GM19467 (cell line): Measurements from ENCODE around the gene SLC46A3.
"Not testable (repeated sequence)": the region's sequence is repeated elsewhere in the genome, so short reads cannot be mapped to it uniquely, and the experiment has no call there.

Source experiments
- ATAC-seq: cut with Tn5 transposase; IDR thresholded peaks from one replicate; pipeline ENCODE4 v1.9.1; 2021; ENCODE audit warnings: mild to moderate bottlenecking, moderate library complexity; ENCODE audit not compliant: unreplicated experiment

SLC46A3 gene

GRCh38 chr13:28734906-28735305, 16.1 kb upstream of the SLC46A3 start:
- no peak for ATAC-seq

DNA sequence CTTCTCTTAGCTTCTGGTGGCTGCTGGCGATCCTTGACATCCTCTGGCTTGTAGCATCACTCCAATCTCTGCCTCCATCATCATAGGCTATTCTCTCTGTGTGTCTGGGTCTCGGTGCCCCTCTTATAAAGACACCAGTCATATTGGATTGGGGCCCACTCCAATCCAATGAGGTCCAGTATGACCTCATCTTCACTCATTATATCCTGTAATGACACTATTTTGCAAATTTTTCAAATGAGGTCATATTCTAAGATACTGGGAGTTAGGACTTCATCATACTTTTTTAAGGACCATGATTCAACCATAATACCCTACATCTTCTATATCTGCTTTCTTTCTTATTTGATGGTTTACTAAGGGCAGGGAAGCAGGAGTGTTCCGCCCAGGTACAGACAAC, 12.0 kb upstream of the SLC46A3 start:
- ATAC-seq, result no peak

DNA sequence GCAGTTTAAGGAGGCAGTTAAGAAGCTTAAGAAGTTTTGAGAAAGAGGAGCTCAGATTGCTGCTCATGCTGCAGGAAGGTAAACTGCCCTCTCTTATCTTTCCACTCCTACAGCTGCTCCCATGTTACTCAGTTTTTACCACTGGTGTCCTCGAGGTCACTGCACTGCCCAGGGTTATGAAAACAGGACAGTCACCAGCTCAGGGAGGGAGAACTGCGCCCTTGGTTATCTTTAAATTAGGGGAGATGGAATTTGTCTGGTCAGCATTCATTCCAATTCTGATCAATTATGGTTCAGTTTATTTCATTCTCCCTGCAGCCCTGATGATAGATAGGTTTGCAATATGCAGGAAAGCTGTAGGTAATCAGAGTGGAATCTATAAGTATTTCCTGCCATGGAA, 10.8 kb upstream of the SLC46A3 start:
- no peak for ATAC-seq

DNA sequence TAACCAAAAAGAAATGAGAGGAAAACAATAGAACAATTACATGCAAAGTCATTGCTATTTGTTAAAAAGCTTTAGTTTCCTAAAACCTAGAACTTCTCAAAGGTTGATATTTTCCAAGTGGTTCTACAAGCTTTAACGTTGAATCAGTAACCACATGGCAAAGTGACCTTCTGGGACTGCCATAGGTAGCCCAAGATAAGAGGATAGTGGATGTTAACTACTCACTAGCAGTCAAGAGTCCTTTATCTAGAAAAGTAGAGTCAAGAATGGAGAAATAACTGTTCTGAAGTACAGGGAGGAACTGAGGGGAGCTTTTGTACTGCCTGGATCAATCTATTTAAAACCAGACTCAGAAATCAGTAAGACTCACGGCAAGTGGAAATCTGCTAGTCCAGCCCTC, 9.9 kb upstream of the SLC46A3 start:
- ATAC-seq, result no peak

DNA sequence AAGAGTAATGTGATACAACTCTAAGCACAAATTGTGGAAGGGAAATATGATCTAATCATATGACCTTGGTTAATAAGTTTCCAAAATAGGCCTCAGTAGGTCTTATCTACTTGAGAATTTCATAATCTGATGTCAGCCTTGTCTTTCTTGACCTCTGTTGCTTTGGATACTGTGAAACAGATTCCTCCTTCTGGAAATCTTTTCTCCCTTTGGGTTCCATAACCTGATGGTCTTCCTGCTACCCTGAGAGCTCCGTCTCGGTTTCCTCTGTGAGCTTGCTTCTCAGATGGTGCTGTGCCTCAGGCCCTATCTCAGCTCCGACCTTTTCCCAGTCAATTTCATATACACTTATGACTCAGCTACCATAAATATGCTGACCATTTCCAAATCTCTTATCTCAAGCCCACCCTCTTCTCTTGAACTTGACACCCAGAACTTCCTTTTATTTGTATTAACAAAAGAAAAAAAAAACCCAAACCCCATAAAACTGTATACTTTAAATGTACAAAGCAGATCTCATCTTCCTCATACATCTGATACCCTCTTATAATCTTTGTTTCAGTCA, 6.4 kb upstream of the SLC46A3 start:
- no peak for ATAC-seq

GRCh38 chr13:28723806-28724205, 5.0 kb upstream of the SLC46A3 start:
- no peak for ATAC-seq

DNA sequence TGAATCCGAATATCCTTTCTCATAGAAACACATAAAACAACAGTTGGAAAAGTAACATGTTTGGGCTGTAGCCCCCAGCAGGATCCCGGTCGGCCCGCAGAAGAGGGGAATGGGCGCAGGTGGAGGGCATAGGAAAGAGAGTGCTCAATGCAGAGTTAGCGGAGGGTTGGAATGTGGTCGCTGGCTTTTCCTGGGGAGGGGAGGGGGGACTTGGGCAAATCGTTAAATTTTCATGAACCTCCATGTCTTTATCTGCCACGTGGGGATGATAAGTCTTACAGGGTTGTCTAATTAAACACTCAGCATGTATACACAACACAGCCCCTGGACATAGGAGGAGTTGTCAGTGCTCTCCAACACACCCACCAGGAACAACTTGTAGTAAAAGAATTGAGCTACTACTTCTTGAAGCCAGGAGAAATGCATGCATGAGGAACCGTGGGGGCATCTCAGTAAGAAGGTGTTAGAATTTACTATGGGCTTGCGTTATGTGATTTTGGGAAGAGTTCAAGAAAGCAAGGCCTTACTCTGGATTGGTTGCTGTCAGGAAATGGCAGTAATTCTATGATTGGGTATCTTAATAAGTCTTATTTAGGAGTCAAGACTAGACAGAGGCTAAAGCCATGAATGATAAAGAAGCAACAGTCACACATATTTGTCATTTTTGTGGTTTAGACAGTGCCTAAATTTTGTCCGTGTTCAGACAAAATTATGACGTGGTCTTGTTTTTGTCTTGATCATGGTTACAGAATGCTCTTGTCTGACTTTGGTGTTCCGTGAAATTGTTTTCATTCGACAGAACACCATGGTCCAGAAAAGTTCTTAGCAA, 671 bp upstream of the SLC46A3 start:
- ATAC-seq, result no peak

DNA sequence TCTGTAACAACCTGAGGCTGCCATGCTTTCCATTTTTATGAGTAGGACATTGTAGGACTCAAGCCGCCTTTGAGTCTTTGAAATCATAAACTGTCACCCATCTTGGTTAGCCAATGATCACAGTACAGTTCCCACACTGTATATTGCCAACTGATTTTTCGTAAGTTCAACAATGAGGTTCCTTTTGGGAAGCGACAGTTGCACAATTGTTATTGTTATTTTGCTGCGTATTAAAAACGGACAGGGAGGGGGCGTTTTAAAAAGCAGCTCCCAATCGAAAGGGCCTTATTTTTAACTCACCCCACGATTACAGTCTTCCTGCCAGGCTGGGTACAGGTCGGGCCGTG, 601 bp downstream of the SLC46A3 start:
- ATAC-seq, result no peak

DNA sequence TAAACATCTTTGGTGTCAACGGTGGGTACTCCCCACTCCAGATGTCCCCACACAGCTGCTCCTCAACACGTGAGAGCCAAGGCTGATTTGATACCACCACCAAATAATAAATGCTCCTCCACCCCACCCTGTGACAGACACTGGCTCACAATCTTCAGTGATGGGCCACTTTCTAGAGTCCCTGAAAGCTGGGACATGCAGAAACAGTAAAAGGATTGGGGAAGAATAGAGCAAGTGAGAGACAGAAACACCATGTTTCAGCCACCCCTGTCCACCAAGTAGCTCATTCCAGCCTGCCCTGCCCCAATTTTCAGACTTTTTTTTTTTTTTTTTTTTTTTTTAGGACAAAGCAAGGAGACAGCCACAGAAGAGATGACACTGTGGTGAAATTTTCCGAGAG, 1.6 kb downstream of the SLC46A3 start:
- ATAC-seq, result no peak

DNA sequence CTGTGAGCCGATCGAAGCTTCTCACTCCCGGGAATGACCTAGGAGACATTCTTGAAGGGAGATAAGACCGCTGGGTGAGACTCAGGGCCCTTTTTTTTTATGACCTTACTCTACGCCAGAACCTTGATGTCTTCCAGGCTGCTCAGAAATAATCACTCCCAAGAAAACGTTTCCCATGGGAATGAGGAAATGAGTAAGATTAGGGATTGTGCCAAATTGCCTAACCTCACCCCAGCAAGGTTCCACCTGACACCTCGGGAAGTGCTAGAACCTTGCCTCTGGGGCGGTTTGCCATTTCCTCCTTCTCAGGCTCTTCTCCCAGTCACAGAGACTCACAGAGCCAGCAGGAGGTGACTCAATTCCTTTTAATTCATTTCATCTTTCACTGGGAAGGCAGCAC, 2.3 kb downstream of the SLC46A3 start:
- ATAC-seq, result no peak

DNA sequence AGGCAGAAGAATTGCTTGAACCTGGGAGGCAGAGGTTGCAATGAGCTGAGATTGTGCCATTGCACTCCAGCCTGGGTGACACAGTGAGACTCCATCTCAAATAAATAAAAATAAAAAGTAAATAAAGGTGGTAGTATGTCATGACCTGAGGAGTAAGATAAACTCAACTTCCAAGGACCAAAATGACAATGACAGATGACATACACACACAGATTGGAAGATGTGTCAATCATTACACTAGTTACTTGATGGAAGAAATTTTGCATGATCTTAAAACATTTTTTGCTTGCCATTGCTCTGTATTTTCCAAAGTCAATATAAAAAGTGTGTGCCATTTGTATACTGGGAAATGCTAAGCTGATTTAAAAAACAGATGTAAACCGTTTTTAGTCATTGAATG, 4.1 kb downstream of the SLC46A3 start:
- no peak for ATAC-seq

GRCh38 chr13:28710161-28710560, 8.6 kb downstream of the SLC46A3 start:
- no peak for ATAC-seq

DNA sequence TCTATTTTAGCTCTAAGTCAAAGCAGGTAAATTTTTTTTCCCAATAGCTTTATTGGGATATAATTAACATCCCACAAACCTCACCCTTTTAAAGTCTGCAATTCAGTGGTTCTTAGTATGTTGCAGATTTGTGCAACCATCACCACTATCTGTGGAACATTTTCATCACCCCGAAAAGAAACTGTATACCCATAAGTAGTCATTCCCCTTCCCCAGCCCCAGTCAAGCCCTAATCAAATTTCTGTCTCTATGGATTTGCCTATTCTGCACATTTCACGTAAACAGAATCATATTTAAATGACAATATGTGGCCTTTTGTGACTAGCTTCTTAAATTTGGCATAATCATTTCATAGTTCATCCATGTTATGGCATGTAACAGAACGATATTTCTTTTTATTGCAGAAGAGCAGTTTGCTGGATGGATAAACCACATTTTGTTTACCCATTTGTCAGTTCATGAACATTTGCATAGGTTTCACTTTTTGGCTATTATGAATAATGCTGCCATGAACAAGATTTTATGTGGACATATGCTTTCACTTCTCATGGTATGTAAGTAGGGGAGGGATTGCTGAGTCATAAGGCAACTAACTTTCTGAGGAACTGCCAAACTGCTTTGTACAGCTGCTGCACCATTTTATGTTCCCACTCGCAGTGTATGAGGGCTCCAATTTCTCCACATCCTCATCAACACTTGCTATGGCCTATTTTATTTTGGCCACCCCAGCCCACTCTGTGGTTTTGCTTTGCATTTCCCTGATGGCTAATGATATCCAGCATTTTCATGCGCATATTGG, 10.9 kb downstream of the SLC46A3 start:
- peak; percentile 98 for ATAC-seq

DNA sequence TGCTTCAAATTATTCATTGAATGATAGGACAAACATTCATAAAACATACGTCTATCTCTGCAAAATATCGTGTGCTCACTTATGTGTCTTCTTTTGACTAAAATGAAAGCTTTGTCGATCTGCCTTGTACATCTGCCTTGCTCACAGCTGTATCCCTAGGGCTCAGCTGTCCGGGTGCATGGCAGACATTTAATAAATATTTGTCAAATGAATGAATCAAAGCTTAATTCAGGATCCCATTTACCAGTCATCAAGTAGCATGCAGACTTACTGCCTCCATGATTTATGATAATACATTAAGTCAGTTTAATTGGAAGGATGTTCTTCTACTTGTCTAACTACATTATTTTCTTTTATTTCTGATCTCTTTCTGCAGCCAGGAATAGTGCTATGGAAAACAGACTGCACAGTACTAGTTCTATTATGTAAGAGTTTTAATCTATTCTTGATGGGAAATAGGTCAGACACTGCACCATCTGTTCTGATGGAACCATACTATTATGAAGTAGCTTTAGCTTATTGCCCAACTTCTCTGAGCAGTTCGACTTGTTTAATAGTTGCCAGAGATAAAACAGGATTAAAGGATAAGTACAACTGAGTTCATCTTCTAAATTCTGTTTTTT, 13.2 kb downstream of the SLC46A3 start:
- ATAC-seq, result no peak

- no peak for ATAC-seq
Observed at GRCh38 chr13:28704919-28705318, 13.9 kb downstream of the SLC46A3 start.

DNA sequence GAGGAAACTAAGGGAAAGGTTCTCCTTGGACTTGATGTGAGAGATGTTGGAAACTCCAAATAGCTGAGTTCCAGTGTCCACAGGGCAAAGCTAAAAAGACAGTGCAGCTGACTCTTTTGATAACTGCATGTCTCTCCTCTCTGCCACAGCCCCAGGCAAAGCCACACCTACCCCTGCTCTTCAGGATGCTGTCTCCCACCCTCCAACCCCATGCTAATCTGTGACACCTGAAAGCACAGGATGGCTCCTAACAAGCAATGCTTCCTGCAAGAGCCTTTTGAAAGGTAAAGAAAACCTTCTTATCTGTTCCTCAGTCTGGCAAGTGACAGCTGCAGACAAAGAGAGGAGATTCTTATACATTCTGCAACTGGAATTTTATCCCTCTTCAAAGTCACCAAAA, 14.5 kb downstream of the SLC46A3 start:
- no peak for ATAC-seq

DNA sequence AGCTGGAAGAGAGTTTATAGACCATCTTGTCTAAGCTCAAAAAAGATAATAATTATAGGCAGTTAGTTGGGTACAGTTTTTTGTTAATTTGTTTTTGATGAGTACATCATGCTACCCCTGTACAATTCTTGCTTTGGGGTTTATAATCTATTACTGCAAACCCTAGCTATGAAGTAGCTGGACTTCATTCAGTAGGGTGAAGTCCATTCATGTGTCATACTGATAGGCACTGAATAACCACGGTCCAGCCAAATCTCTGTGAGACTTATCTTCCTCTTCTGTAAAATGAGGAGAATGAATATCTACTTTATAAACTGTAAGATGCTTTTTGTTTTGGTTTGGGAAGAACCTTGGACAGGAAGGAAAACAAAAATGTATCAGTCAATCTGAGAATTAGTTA, 19.5 kb downstream of the SLC46A3 start:
- no peak for ATAC-seq

- no peak for ATAC-seq
Observed at GRCh38 chr13:28697441-28697840, 21.3 kb downstream of the SLC46A3 start.

DNA sequence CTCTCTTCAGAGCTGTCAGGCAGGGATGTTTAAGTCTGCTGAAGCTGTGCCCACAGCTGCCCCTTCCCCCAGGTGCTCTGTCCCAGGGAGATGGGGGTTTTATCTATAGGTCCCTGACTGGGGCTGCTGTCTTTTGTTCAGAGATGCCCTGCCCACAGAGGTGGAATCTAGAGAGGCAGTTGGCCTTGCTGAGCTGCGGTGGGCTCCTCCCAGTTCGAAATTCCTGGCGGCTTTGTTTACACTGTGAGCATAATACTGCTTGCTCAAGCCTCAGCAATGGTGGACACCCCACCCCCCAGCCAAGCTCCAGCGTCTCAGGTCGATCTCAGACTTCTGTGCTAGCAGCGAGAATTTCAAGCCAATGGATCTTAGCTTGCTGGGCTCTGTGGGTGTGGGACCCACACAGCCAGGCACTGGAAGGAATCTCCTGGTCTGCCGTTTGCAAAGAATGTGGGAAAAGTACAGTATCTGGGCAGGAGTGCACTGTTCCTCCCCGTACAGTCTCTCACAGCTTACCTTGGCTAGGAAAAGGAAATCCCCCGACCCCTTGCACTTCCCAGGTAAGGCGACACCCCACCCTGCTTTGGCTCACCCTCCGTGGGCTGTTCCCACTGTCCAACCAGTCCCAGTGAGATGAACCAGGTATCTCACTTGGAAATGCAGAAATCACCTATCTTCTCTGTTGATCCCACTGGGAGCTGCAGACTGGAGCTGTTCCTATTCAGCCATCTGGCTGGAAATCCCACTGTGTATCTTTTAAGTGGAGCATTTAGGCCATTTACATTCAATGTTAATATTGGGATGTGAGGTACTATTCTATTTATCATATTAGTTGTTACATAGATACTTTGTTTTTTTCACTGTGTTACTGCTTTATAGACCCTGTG, 24.9 kb downstream of the SLC46A3 start:
- ATAC-seq, result not testable (repeated sequence)

- no peak for ATAC-seq
Observed at GRCh38 chr13:28685892-28686291, 32.9 kb downstream of the SLC46A3 start.

- ATAC-seq, result no peak
Observed at GRCh38 chr13:28685114-28685513, 33.7 kb downstream of the SLC46A3 start.
